Peyer's patch (tissue), 4 donors: ENCODE data around the gene MYCT1. TPM values are rescaled to one million over a fixed set of nuclear protein-coding genes. Genes with fewer than 3 reads are reported as not detected.

ENCODE experiments used
- DNase-seq, 3 donors: peaks; one replicate each; pipeline ENCODE4 v3.0.0-alpha.2; 2017 to 2019
- H3K27ac ChIP-seq, 4 donors: fragments of 200-600 bp; sonication (generic); one replicate each; pipeline ENCODE4 v1.5.1; 2016 to 2019
- H3K27me3 ChIP-seq, 2 donors: fragments of 200-600 bp; sonication (generic); one replicate each; pipeline ENCODE4 v1.5.1; 2019
- H3K36me3 ChIP-seq, 3 donors: fragments of 200-600 bp; sonication (generic); one replicate each; pipeline ENCODE4 v1.5.1; 2016 to 2019
- H3K4me1 ChIP-seq, 4 donors: fragments of 200-600 bp; sonication (generic); one replicate each; pipeline ENCODE4 v1.5.1; 2016 to 2019
- H3K4me3 ChIP-seq, 4 donors: fragments of 200-600 bp; sonication (generic); 1 replicate in 3 of 4; 2 replicates in 1 of 4; pipeline ENCODE4 v1.5.1; 2016 to 2019; ENCODE audit warnings: mild to moderate bottlenecking in 1 of 4
- H3K9me3 ChIP-seq, 4 donors: fragments of 200-600 bp; sonication (generic); one replicate each; pipeline ENCODE4 v1.5.1; 2016 to 2019; ENCODE audit warnings: mild to moderate bottlenecking in 1 of 4
- POLR2A ChIP-seq, 2 donors: fragments of 450-650 bp; IDR thresholded peaks; one replicate each; pipeline ENCODE4 v1.5.1; 2017; ENCODE audit warnings: antibody characterized with exemption in 2 of 2, mild to moderate bottlenecking in 2 of 2, moderate library complexity in 2 of 2
- total RNA-seq, 4 donors: library from RNA; depleted of rRNA; stranded (reverse); fragments of >200 nt; gene quantifications; one replicate each; pipeline ENCODE4 v1.1.0, GENCODE V29; 2016
- TF ChIP-seq, protein P1 (sequence below), 6 experiments: fragments of 450-650 bp in 4 of 6; fragments of 200-600 bp in 2 of 6; sonication (generic) in 1 of 6; IDR thresholded peaks; one replicate each; pipeline ENCODE4 v1.5.1; 2017 to 2019; ENCODE audit warnings: antibody characterized with exemption in 6 of 6, mild to moderate bottlenecking in 3 of 6, moderate library complexity in 1 of 6

MYCT1 gene
- total RNA-seq, 4 donors from 2014 or later, result 4.0 to 11.0 (median 4.9) TPM

DNA sequence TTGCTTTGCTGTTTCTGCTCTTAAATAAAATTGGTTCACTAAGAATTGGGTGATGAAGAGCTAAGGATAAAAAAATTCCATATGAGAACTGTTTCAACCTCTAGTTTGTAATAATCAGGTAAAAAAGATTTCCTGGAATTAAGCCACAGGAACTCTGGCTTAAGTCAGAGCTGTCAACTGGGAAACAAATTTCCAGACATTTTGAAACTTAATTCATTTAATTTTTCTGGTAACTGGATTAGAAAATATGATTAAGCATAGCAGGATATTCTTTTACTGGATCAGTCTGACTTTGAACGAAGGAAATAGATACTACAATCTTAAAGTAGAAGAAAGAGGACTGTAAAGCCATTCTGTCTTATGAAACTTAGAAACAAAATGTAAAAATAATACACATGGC is 51.6 kb downstream of the MYCT1 start:
- Histone ChIP-seq H3K27ac (no peak overlapping the region), H3K9me3 (no peaks in the 10 kb centered on the region), H3K4me3 (no peak overlapping the region), H3K36me3 (no peaks in the 10 kb centered on the region), H3K27me3 (no peaks in the 10 kb centered on the region), H3K4me1 (no peaks in the 10 kb centered on the region)
- TF ChIP-seq, protein P1, sequence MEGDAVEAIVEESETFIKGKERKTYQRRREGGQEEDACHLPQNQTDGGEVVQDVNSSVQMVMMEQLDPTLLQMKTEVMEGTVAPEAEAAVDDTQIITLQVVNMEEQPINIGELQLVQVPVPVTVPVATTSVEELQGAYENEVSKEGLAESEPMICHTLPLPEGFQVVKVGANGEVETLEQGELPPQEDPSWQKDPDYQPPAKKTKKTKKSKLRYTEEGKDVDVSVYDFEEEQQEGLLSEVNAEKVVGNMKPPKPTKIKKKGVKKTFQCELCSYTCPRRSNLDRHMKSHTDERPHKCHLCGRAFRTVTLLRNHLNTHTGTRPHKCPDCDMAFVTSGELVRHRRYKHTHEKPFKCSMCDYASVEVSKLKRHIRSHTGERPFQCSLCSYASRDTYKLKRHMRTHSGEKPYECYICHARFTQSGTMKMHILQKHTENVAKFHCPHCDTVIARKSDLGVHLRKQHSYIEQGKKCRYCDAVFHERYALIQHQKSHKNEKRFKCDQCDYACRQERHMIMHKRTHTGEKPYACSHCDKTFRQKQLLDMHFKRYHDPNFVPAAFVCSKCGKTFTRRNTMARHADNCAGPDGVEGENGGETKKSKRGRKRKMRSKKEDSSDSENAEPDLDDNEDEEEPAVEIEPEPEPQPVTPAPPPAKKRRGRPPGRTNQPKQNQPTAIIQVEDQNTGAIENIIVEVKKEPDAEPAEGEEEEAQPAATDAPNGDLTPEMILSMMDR (IDR thresholded peaks at IDR 0.05), result no peak
- no peak for DNase-seq

DNA sequence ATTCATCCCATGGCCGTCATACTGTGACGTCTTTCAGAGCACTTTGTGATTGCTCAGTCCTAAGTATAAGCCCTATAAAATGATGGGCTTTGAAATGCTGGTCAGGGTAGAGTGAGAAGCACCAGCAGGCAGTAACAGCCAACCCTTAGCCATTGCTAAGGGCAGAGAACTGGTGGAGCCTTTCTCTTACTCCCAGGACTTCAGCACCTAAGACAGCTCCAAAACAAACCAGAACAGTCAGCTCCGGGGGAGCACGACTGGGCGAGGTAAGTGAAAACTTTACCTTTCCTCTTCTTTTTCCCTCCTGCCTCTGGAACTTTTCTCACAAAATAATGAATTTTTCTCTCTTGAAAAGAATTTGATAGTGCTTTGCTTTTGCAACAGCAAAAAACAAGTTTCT is 53.0 kb downstream of the MYCT1 start, which contains the start of gene VIP:
Gene VIP (plus strand): TSS at position 104 of the 400 bp plus-strand sequence. CDS start 1,381 bp downstream, outside the sequence.
- DNase-seq, result no peak
- no peaks in the 10 kb centered on the region for H3K4me1 ChIP-seq
- H3K27ac ChIP-seq, result no peak within 1 kb of the TSS
- H3K4me3 ChIP-seq, result no peak within 1 kb of the TSS
- TF ChIP-seq POLR2A (IDR thresholded peaks at IDR 0.05), result no peak
- TF ChIP-seq, protein P1 (IDR thresholded peaks at IDR 0.05), result no peak
- H3K9me3 ChIP-seq, result no peaks in the 10 kb centered on the region
- H3K36me3 ChIP-seq, result no peaks in the 10 kb centered on the region
- no peaks in the 10 kb centered on the region for H3K27me3 ChIP-seq

DNA sequence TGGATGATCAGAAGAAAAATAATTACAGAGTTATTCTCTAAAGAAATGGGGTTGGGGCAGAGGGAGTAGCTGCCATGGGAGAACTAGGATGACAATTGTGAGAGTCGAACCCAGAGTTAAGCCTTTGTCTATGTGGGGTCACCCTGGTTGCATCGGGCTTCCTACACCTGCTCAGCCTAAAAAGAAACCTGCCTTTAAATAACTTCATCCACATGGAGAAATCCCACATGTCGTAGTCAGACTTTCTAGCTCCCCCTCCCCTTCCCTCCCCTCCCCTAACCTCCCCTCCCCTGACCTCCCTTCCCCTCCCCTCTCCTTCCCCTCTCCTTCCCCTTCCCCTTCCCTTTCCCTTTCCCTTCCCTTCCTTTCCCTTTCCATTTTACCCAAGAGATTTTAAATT is 67.6 kb downstream of the MYCT1 start:
- H3K27me3 ChIP-seq, result no peaks in the 10 kb centered on the region
- TF ChIP-seq POLR2A (IDR thresholded peaks at IDR 0.05), result no peak
- TF ChIP-seq, protein P1 (IDR thresholded peaks at IDR 0.05), result no peak
- no peaks in the 10 kb centered on the region for H3K36me3 ChIP-seq
- H3K4me1 ChIP-seq, result no peaks in the 10 kb centered on the region
- no peak overlapping the region for H3K27ac ChIP-seq
- no peak overlapping the region for H3K4me3 ChIP-seq
- H3K9me3 ChIP-seq, result no peaks in the 10 kb centered on the region
- no peak for DNase-seq

DNA sequence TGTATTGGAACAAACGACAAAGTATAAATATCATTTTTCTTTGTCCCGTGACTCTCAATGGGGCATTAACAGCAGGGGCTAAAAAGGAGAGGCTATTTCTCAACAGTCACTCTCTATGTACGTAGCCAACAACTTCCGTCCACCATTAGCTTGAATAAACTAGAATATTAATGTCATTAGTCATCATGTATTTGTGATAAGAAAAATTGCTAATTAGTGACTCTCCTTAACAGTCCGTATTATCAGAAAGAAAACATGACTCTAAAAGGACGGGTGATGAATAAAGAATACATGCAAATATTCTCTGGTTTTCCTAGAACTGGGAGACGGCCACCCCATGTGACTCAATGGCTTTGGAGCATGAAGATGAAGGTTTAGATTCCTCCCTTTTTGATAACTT is 71.5 kb downstream of the MYCT1 start:
- DNase-seq, result no peak
- H3K4me1 ChIP-seq, result no peaks in the 10 kb centered on the region
- H3K36me3 ChIP-seq, result no peaks in the 10 kb centered on the region
- H3K27ac ChIP-seq, result no peak overlapping the region
- TF ChIP-seq, protein P1 (IDR thresholded peaks at IDR 0.05), result no peak
- no peak for TF ChIP-seq POLR2A (IDR thresholded peaks at IDR 0.05)
- no peaks in the 10 kb centered on the region for H3K9me3 ChIP-seq
- H3K4me3 ChIP-seq, result no peak overlapping the region
- no peaks in the 10 kb centered on the region for H3K27me3 ChIP-seq

DNA sequence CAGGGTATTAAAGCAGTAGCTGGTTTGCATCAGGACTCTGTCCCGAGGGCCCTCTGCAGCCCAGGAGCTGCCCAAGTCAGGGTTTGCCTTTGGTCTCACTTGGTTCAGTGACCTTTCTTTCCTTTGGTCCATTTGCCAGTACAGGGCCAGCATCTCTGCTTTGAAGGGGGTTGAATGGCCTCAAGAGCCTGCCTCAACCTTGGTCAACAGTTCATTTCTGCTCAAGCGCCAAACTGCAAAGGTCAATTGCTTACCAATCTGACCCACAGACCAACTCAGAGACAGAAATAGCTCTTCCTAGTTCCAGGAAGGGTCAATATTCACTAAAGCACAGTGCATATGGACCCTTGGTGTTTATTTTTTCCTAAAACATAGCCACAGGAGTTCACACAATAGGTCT is 72.3 kb downstream of the MYCT1 start:
- Histone ChIP-seq H3K36me3 (no peaks in the 10 kb centered on the region), H3K9me3 (no peaks in the 10 kb centered on the region), H3K27me3 (no peaks in the 10 kb centered on the region), H3K27ac (no peak overlapping the region), H3K4me1 (no peaks in the 10 kb centered on the region), H3K4me3 (no peak overlapping the region)
- DNase-seq, result no peak
- no peak for TF ChIP-seq POLR2A (IDR thresholded peaks at IDR 0.05)
- TF ChIP-seq, protein P1 (IDR thresholded peaks at IDR 0.05), result no peak

DNA sequence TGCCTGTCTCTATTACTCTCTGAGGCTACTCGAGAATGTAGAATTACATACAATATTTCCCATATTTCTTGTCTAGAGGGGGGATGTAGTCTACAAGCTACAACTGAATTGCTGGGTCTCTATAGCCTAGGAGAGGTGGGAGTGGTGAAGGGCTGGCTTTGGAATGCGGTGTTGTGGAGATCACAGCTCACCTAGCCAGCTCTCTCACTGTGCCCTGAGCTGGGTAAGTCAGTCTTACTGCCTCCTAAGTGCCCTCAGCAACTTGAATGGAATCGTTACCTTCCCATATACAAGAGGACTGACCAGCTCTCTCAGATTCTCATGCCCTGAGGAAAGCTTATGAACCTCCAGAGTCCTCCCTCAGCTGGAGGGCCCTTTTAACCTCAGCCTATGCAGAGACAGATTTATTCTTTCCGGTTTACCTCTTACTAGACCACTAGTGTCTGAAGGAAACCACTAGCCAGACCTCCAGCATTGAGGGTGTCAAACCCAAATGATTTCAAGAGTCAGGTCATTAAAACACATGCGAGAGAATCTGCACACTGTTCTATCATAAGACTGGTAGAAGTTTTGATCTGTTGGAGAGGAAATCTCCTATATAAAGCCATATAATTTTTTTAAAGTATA is 73.5 kb downstream of the MYCT1 start:
- Histone ChIP-seq H3K4me1 (no peaks in the 10 kb centered on the region), H3K27me3 (no peaks in the 10 kb centered on the region), H3K27ac (no peak overlapping the region), H3K4me3 (no peak overlapping the region), H3K36me3 (no peaks in the 10 kb centered on the region), H3K9me3 (no peaks in the 10 kb centered on the region)
- TF ChIP-seq, protein P1 (IDR thresholded peaks at IDR 0.05), result no peak
- TF ChIP-seq POLR2A (IDR thresholded peaks at IDR 0.05), result no peak
- DNase-seq, result no peak
